HepG2 (cell line): ENCODE data around the gene UBAP2L. TPM values are rescaled to one million over a fixed set of nuclear protein-coding genes. Genes with fewer than 3 reads are reported as not detected.
A peak's percentile ranks its signal among the peaks of the same experiment; 100 is the strongest.

Experiments
- BCL6 ChIP-seq: IDR thresholded peaks from 2 replicates; pipeline ENCODE4 v1.6.1; 2016; ENCODE audit warnings: missing genetic modification reagents, missing compliant biosample characterization
- BHLHE40 ChIP-seq: IDR thresholded peaks from 2 replicates; pipeline ENCODE4 v1.6.1; 2011; ENCODE audit warnings: low read length, improper control_type of control experiment
- CEBPB ChIP-seq: IDR thresholded peaks from 2 replicates; pipeline ENCODE4 v1.6.1; 2011; ENCODE audit warnings: low read depth, low read length, improper control_type of control experiment, borderline replicate concordance
- GABPA ChIP-seq, 2 experiments: IDR thresholded peaks; 2 replicates each; pipeline ENCODE4 v1.6.1; 2011 to 2016; ENCODE audit warnings: low read depth in 2 of 2, low read length in 1 of 2, missing biosample characterization in 1 of 2, missing genetic modification characterization in 1 of 2
- IKZF4 ChIP-seq: sonication (generic); formaldehyde crosslinking; IDR thresholded peaks from 2 replicates; pipeline ENCODE4 v1.5.1; 2020; ENCODE audit warnings: borderline replicate concordance, mild to moderate bottlenecking, low read depth, missing genetic modification reagents; ENCODE audit errors: not compliant biosample characterization
- MED13 ChIP-seq: sonication (generic); formaldehyde crosslinking; IDR thresholded peaks from 2 replicates; pipeline ENCODE4 v1.5.0; 2020; ENCODE audit warnings: missing genetic modification reagents
- NFYB ChIP-seq: sonication (generic); formaldehyde crosslinking; IDR thresholded peaks from 2 replicates; pipeline ENCODE4 v1.4.0; 2020; ENCODE audit warnings: missing genetic modification reagents
- PAX8 ChIP-seq: sonication (generic); formaldehyde crosslinking; IDR thresholded peaks from 2 replicates; pipeline ENCODE4 v1.8.0; 2022; ENCODE audit warnings: mild to moderate bottlenecking, missing genetic modification reagents, borderline replicate concordance
- STAT5B ChIP-seq: sonication (generic); formaldehyde crosslinking; IDR thresholded peaks from 2 replicates; pipeline ENCODE4 v1.4.0; 2020; ENCODE audit warnings: missing genetic modification reagents
- YY1 ChIP-seq: IDR thresholded peaks from 2 replicates; pipeline ENCODE4 v1.6.1; 2011; ENCODE audit warnings: low read length, low read depth, moderate library complexity, mild to moderate bottlenecking; ENCODE audit not compliant: insufficient read depth, insufficient replicate concordance
- ZNF138 ChIP-seq: sonication (generic); formaldehyde crosslinking; IDR thresholded peaks from 2 replicates; pipeline ENCODE4 v1.5.0; 2020; ENCODE audit warnings: mild to moderate bottlenecking, low read depth, missing genetic modification reagents
- ZNF234 ChIP-seq: sonication (generic); formaldehyde crosslinking; conservative IDR thresholded peaks from 2 replicates; pipeline ENCODE4 v1.5.1; 2020; ENCODE audit warnings: mild to moderate bottlenecking, missing genetic modification reagents
- ZNF256 ChIP-seq: sonication (generic); formaldehyde crosslinking; conservative IDR thresholded peaks from 2 replicates; pipeline ENCODE4 v1.4.0; 2020; ENCODE audit warnings: missing genetic modification reagents
- ZNF263 ChIP-seq: sonication (generic); formaldehyde crosslinking; IDR thresholded peaks from 2 replicates; pipeline ENCODE4 v1.4.0; 2020; ENCODE audit warnings: missing genetic modification reagents
- ZNF33A ChIP-seq: sonication (generic); formaldehyde crosslinking; IDR thresholded peaks from 2 replicates; pipeline ENCODE4 v1.5.1; 2020; ENCODE audit warnings: missing genetic modification reagents, mild to moderate bottlenecking, moderate library complexity, borderline replicate concordance
- ZNF382 ChIP-seq: sonication (generic); formaldehyde crosslinking; IDR thresholded peaks from 2 replicates; pipeline ENCODE4 v1.5.0; 2020; ENCODE audit warnings: missing genetic modification reagents, mild to moderate bottlenecking, borderline replicate concordance
- ZNF496 ChIP-seq: sonication (generic); formaldehyde crosslinking; IDR thresholded peaks from 2 replicates; pipeline ENCODE4 v1.8.1; 2023; ENCODE audit warnings: mild to moderate bottlenecking, moderate library complexity, missing genetic modification reagents; ENCODE audit not compliant: insufficient replicate concordance
- ZNF546 ChIP-seq: sonication (generic); formaldehyde crosslinking; conservative IDR thresholded peaks from 2 replicates; pipeline ENCODE4 v1.8.1; 2023; ENCODE audit warnings: mild to moderate bottlenecking, missing genetic modification reagents
- ZNF83 ChIP-seq: sonication (generic); formaldehyde crosslinking; IDR thresholded peaks from 2 replicates; pipeline ENCODE4 v1.4.0; 2020; ENCODE audit warnings: missing genetic modification reagents, mild to moderate bottlenecking, borderline replicate concordance
- ZNF879 ChIP-seq: sonication (generic); formaldehyde crosslinking; IDR thresholded peaks from 2 replicates; pipeline ENCODE4 v1.8.1; 2023; ENCODE audit warnings: missing genetic modification reagents
- polyA plus RNA-seq, 8 experiments: library from polyadenylated mRNA; depleted of rRNA in 3 of 8; stranded (reverse) in 7 of 8; unstranded in 1 of 8; fragments of >200 nt; fragmentation: Illumina TruSeq in 4 of 8; extraction: Trizol in 4 of 8; gene quantifications; 2 replicates each; pipeline versions ENCODE4 v1.2.1 to v1.2.3, GENCODE V29; 2011 to 2016; ENCODE audit warnings: low read depth in 4 of 8, missing spikeins in 1 of 8, mixed read lengths in 1 of 8; ENCODE audit not compliant: insufficient read depth in 1 of 8
- total RNA-seq, 5 experiments: library from RNA; depleted of rRNA; stranded (reverse); fragments of >200 nt; fragmentation: Illumina TruSeq; extraction: Trizol; gene quantifications; 2 replicates each; pipeline ENCODE4 v1.2.3, GENCODE V29; 2016; ENCODE audit warnings: low read depth in 1 of 5
- TF ChIP-seq, protein P1 (sequence below): sonication (generic); formaldehyde crosslinking; IDR thresholded peaks from 2 replicates; pipeline ENCODE4 v1.4.0; 2020; ENCODE audit warnings: missing genetic modification reagents
- TF ChIP-seq, protein P2 (sequence below): fragments of 450-650 bp; IDR thresholded peaks from 2 replicates; pipeline ENCODE4 v1.6.1; 2017
- TF ChIP-seq, protein P3 (sequence below): sonication (generic); formaldehyde crosslinking; IDR thresholded peaks from 2 replicates; pipeline ENCODE4 v1.5.0; 2020; ENCODE audit warnings: mild to moderate bottlenecking, missing genetic modification reagents

Gene UBAP2L
- total and polyA plus RNA-seq, 2 of the 13 experiments (the other 11 are each of a cell fraction or from before 2014, with no cell fraction given): 74.2 to 159 TPM

DNA sequence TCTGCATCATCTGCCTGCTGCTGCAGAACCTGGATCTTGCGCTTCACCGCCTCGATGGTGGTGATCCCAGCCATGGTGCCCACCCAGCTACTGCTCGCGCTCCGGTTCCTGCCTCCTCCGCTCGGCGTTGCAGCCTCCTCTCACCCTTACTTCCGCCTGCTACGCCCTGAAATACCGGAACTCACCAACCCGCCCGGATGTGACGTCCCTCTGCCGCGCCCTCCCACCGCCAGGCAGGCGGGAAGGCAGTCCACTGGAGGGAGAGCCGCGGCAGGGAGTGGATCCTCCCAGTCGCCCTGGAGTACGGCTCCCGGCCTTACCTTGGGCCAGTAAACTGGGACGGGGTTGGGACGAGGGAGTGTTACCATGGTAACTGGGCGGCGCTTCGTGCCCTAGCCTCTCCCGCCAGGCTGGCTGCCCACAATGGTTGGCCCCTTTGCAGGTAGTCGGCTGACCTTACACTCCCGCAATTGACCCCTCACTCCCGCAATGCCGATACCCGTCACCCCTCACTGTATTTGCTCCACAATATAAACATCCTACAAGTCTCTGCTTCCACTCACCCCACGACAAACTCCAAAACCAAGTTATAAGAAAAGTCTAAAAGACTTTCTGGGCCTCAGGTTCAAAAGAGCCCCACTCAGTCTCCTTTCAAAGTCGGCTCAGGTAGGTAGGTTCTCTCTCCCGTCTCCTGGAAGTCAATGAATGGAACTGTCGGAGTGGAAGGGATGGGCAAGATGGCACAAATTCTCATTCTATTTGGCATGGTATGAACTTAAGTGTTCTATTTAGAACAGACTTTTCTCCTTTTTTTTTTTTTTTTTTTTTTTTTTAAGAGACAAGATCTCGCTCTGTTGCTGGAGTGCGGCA lies 37.5 kb upstream of the UBAP2L start (continued):
- TF ChIP-seq PAX8 (CRISPR knock-in tag): no peak
- TF ChIP-seq, protein P1, sequence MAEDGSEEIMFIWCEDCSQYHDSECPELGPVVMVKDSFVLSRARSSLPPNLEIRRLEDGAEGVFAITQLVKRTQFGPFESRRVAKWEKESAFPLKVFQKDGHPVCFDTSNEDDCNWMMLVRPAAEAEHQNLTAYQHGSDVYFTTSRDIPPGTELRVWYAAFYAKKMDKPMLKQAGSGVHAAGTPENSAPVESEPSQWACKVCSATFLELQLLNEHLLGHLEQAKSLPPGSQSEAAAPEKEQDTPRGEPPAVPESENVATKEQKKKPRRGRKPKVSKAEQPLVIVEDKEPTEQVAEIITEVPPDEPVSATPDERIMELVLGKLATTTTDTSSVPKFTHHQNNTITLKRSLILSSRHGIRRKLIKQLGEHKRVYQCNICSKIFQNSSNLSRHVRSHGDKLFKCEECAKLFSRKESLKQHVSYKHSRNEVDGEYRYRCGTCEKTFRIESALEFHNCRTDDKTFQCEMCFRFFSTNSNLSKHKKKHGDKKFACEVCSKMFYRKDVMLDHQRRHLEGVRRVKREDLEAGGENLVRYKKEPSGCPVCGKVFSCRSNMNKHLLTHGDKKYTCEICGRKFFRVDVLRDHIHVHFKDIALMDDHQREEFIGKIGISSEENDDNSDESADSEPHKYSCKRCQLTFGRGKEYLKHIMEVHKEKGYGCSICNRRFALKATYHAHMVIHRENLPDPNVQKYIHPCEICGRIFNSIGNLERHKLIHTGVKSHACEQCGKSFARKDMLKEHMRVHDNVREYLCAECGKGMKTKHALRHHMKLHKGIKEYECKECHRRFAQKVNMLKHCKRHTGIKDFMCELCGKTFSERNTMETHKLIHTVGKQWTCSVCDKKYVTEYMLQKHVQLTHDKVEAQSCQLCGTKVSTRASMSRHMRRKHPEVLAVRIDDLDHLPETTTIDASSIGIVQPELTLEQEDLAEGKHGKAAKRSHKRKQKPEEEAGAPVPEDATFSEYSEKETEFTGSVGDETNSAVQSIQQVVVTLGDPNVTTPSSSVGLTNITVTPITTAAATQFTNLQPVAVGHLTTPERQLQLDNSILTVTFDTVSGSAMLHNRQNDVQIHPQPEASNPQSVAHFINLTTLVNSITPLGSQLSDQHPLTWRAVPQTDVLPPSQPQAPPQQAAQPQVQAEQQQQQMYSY (CRISPR knock-in tag): peak; percentile 97
- peak; percentile 64; the same call in 1 of the 2 replicates for TF ChIP-seq ZNF546 (CRISPR knock-in tag)
- TF ChIP-seq NFYB (CRISPR knock-in tag): peak; percentile 82
- no peak for TF ChIP-seq ZNF382
- TF ChIP-seq ZNF879 (CRISPR knock-in tag): 0 out of 2 replicates have a peak, but pooled peaks have one; percentile 85
- peak; percentile 30 for TF ChIP-seq BCL6 (CRISPR knock-in tag)
- TF ChIP-seq CEBPB: no peak
- TF ChIP-seq ZNF83 (CRISPR knock-in tag): no peak; the same call in 1 of the 2 replicates
- peak; percentile 92 for TF ChIP-seq GABPA (IDR thresholded peaks at IDR 0.05; ENCODE audit: low read depth, low read length)
- peak; percentile 98 for TF ChIP-seq GABPA (CRISPR knock-in tag; IDR thresholded peaks at IDR 0.05; ENCODE audit: low read depth)
- no peak for TF ChIP-seq ZNF256 (CRISPR knock-in tag)
- TF ChIP-seq ZNF496 (CRISPR knock-in tag): no peak
- peak; percentile 87; the same call in 1 of the 2 replicates for TF ChIP-seq ZNF263
- no peak for TF ChIP-seq ZNF33A (CRISPR knock-in tag)
- TF ChIP-seq ZNF234 (CRISPR knock-in tag): no peak
- TF ChIP-seq MED13 (CRISPR knock-in tag): no peak
- TF ChIP-seq STAT5B (CRISPR knock-in tag): no peak
- TF ChIP-seq IKZF4: peak; percentile 88
- peak; percentile 71 for TF ChIP-seq YY1
- 0 out of 2 replicates have a peak, but pooled peaks have one; percentile 38 for TF ChIP-seq ZNF138 (CRISPR knock-in tag)
- no peak for TF ChIP-seq BHLHE40
- TF ChIP-seq, protein P2, sequence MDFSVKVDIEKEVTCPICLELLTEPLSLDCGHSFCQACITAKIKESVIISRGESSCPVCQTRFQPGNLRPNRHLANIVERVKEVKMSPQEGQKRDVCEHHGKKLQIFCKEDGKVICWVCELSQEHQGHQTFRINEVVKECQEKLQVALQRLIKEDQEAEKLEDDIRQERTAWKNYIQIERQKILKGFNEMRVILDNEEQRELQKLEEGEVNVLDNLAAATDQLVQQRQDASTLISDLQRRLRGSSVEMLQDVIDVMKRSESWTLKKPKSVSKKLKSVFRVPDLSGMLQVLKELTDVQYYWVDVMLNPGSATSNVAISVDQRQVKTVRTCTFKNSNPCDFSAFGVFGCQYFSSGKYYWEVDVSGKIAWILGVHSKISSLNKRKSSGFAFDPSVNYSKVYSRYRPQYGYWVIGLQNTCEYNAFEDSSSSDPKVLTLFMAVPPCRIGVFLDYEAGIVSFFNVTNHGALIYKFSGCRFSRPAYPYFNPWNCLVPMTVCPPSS: no peak
- TF ChIP-seq, protein P3, sequence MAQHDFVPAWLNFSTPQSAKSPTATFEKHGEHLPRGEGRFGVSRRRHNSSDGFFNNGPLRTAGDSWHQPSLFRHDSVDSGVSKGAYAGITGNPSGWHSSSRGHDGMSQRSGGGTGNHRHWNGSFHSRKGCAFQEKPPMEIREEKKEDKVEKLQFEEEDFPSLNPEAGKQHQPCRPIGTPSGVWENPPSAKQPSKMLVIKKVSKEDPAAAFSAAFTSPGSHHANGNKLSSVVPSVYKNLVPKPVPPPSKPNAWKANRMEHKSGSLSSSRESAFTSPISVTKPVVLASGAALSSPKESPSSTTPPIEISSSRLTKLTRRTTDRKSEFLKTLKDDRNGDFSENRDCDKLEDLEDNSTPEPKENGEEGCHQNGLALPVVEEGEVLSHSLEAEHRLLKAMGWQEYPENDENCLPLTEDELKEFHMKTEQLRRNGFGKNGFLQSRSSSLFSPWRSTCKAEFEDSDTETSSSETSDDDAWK (CRISPR knock-in tag): no peak
